Mesenchymal stem cell (in vitro differentiated cells and primary cell): Measurements from ENCODE around the gene PCBD1.

Source experiments
- DNase-seq: peaks from one replicate; pipeline ENCODE4 v3.0.0-alpha.2; 2013
- H2AFZ ChIP-seq: one replicate; pipeline ENCODE4 v1.6.1; 2013; ENCODE audit warnings: low read depth, mild to moderate bottlenecking, control low read depth, inconsistent platforms, low read length, moderate library complexity
- H2AK5ac ChIP-seq: 2 replicates; pipeline ENCODE4 v1.6.1; 2013; ENCODE audit warnings: low read length, moderate library complexity, mild to moderate bottlenecking, inconsistent platforms; ENCODE audit not compliant: severe bottlenecking
- H2BK120ac ChIP-seq: one replicate; pipeline ENCODE4 v1.6.1; 2013; ENCODE audit warnings: low read depth, mild to moderate bottlenecking, inconsistent platforms, low read length, moderate library complexity
- H2BK12ac ChIP-seq, 2 experiments: one replicate each; pipeline ENCODE4 v1.6.1; 2013; ENCODE audit warnings: inconsistent platforms in 2 of 2, low read length in 2 of 2, mild to moderate bottlenecking in 2 of 2, moderate library complexity in 2 of 2, control low read depth in 1 of 2
- H2BK15ac ChIP-seq: one replicate; pipeline ENCODE4 v1.6.1; 2013; ENCODE audit warnings: mild to moderate bottlenecking, low read depth, inconsistent platforms; ENCODE audit not compliant: poor library complexity, severe bottlenecking
- H2BK5ac ChIP-seq: 2 replicates; pipeline ENCODE4 v1.6.1; 2013; ENCODE audit warnings: low read depth, mild to moderate bottlenecking, low read length, control low read depth, inconsistent platforms; ENCODE audit not compliant: poor library complexity, severe bottlenecking
- H3K14ac ChIP-seq, 2 experiments: one replicate each; pipeline ENCODE4 v1.6.1; 2013; ENCODE audit warnings: inconsistent platforms in 2 of 2, low read length in 2 of 2, control low read depth in 1 of 2, mild to moderate bottlenecking in 1 of 2, moderate library complexity in 1 of 2
- H3K18ac ChIP-seq, 2 experiments: one replicate each; pipeline ENCODE4 v1.6.1; 2013; ENCODE audit warnings: inconsistent platforms in 2 of 2, low read length in 2 of 2, control low read depth in 1 of 2, low read depth in 1 of 2, mild to moderate bottlenecking in 1 of 2
- H3K23ac ChIP-seq, 2 experiments: one replicate each; pipeline ENCODE4 v1.6.1; 2013; ENCODE audit warnings: inconsistent platforms in 2 of 2, low read length in 2 of 2, mild to moderate bottlenecking in 2 of 2, moderate library complexity in 2 of 2, control low read depth in 1 of 2
- H3K27ac ChIP-seq: 2 replicates; pipeline ENCODE4 v1.5.1; 2013; ENCODE audit warnings: mild to moderate bottlenecking, moderate library complexity, low read length, control low read depth, inconsistent platforms; ENCODE audit not compliant: poor library complexity, severe bottlenecking
- H3K27me3 ChIP-seq, 2 experiments: 2 replicates each; pipeline versions ENCODE4 v1.6.1 to v1.7.0; 2013; ENCODE audit warnings: low read length in 2 of 2, mild to moderate bottlenecking in 2 of 2, moderate library complexity in 2 of 2, control low read depth in 1 of 2, inconsistent platforms in 1 of 2; ENCODE audit not compliant: control insufficient read depth in 1 of 2, insufficient read depth in 1 of 2
- H3K36me3 ChIP-seq, 2 experiments: 2 replicates each; pipeline versions ENCODE4 v1.6.1 to v1.7.0; 2013; ENCODE audit warnings: low read length in 2 of 2, control low read depth in 1 of 2, inconsistent platforms in 1 of 2, low read depth in 1 of 2, mild to moderate bottlenecking in 1 of 2; ENCODE audit not compliant: insufficient read depth in 2 of 2, control insufficient read depth in 1 of 2
- H3K4ac ChIP-seq, 2 experiments: one replicate each; pipeline ENCODE4 v1.6.1; 2013; ENCODE audit warnings: inconsistent platforms in 2 of 2, low read length in 2 of 2, mild to moderate bottlenecking in 2 of 2, moderate library complexity in 2 of 2, control low read depth in 1 of 2, low read depth in 1 of 2
- H3K4me1 ChIP-seq: 2 replicates; pipeline ENCODE4 v1.6.1; 2013; ENCODE audit warnings: low read depth, low read length, control low read depth; ENCODE audit not compliant: control insufficient read depth, insufficient read depth
- H3K4me2 ChIP-seq: 2 replicates; pipeline ENCODE4 v1.6.1; 2013; ENCODE audit warnings: low read length, mild to moderate bottlenecking, inconsistent platforms; ENCODE audit not compliant: poor library complexity, severe bottlenecking
- H3K4me3 ChIP-seq, 2 experiments: 2 replicates each; pipeline versions ENCODE4 v1.5.1 to v1.7.0; 2013; ENCODE audit warnings: low read length in 2 of 2, mild to moderate bottlenecking in 2 of 2, control low read depth in 1 of 2, low read depth in 1 of 2; ENCODE audit not compliant: insufficient read depth in 1 of 2
- H3K79me1 ChIP-seq: replicated peaks from 2 replicates; pipeline ENCODE4 v1.6.1; 2013; ENCODE audit warnings: mild to moderate bottlenecking, control low read depth, low read length, inconsistent platforms; ENCODE audit not compliant: poor library complexity, severe bottlenecking
- H3K9ac ChIP-seq: 2 replicates; pipeline ENCODE4 v1.7.0; 2013; ENCODE audit warnings: mild to moderate bottlenecking, low read length, moderate library complexity
- H3K9me3 ChIP-seq: 2 replicates; pipeline ENCODE4 v1.7.0; 2013; ENCODE audit warnings: mild to moderate bottlenecking, low read length; ENCODE audit not compliant: control insufficient read depth
- H4K8ac ChIP-seq: one replicate; pipeline ENCODE4 v1.6.1; 2013; ENCODE audit warnings: inconsistent platforms, mild to moderate bottlenecking, low read length, moderate library complexity
- H4K91ac ChIP-seq: one replicate; pipeline ENCODE4 v1.6.1; 2013; ENCODE audit warnings: mild to moderate bottlenecking, low read length, inconsistent platforms
- WGBS: methylation state at CpG from one replicate; pipeline ENCODE4 v1.1.7; 2013; ENCODE audit warnings: mixed read lengths; 5-methylcytosine and 5-hydroxymethylcytosine counted together

Gene PCBD1

GRCh38 chr10:70845816-70846215 lies 42.5 kb downstream of the PCBD1 start:
- 100% methylated on average over 1 of the region's 1 CpG for WGBS

GRCh38 chr10:70845256-70845655 lies 43.1 kb downstream of the PCBD1 start:
- Histone ChIP-seq H3K36me3 (peaks cover 5 to 17% of the 10 kb centered on the region in 2 experiments), H4K91ac (no peak overlapping the region), H3K27ac (no peak overlapping the region), H4K8ac (no peak overlapping the region), H2AK5ac (no peak overlapping the region), H3K79me1 (peaks cover 24% of the 10 kb centered on the region), H3K18ac (no peak overlapping the region), H3K14ac (no peak overlapping the region), H3K4ac (no peak overlapping the region), H3K4me3 (no peak overlapping the region), H2BK120ac (no peak overlapping the region), H3K9me3 (no peaks in the 10 kb centered on the region), H2BK15ac (no peak overlapping the region), H3K9ac (no peak overlapping the region), H2BK5ac (no peak overlapping the region), H2BK12ac (no peak overlapping the region), H2AFZ (no peak overlapping the region), H3K4me2 (no peak overlapping the region), H3K4me1 (peaks cover 3% of the 10 kb centered on the region), H3K23ac (peak overlapping the region in 1 of 2 experiments; percentile 69), H3K27me3 (no peaks in the 10 kb centered on the region)
- no peak for DNase-seq
- WGBS, result 57% methylated on average over 1 of the region's 2 CpGs

More at GRCh38 chr10:70845816-70846215, 42.5 kb downstream of the PCBD1 start:
- no peak overlapping the region for H2BK120ac ChIP-seq
- H3K27ac ChIP-seq, result no peak overlapping the region
- no peak overlapping the region for H2AFZ ChIP-seq
- H3K4ac ChIP-seq, result no peak overlapping the region
- no peak overlapping the region for H3K14ac ChIP-seq
- no peak overlapping the region for H3K23ac ChIP-seq
- H3K4me3 ChIP-seq, result no peak overlapping the region
- no peak overlapping the region for H4K91ac ChIP-seq
- DNase-seq, result no peak
- no peak overlapping the region for H3K9ac ChIP-seq
- no peak overlapping the region for H2BK12ac ChIP-seq
- H3K4me2 ChIP-seq, result no peak overlapping the region
- peaks cover 23% of the 10 kb centered on the region for H3K79me1 ChIP-seq
- peaks cover 5 to 17% of the 10 kb centered on the region in 2 experiments for H3K36me3 ChIP-seq
- no peak overlapping the region for H2BK15ac ChIP-seq
- no peak overlapping the region for H2AK5ac ChIP-seq
- H3K18ac ChIP-seq, result no peak overlapping the region
- no peak overlapping the region for H4K8ac ChIP-seq
- H3K4me1 ChIP-seq, result peaks cover 3% of the 10 kb centered on the region
- no peaks in the 10 kb centered on the region for H3K27me3 ChIP-seq
- H3K9me3 ChIP-seq, result no peaks in the 10 kb centered on the region
- no peak overlapping the region for H2BK5ac ChIP-seq

GRCh38 chr10:70843776-70844489 lies 44.4 kb downstream of the PCBD1 start:
- no peak overlapping the region for H4K8ac ChIP-seq
- no peaks in the 10 kb centered on the region for H3K9me3 ChIP-seq
- no peak for DNase-seq
- H2BK120ac ChIP-seq, result no peak overlapping the region
- H2BK15ac ChIP-seq, result no peak overlapping the region
- H3K27me3 ChIP-seq, result no peaks in the 10 kb centered on the region
- H3K18ac ChIP-seq, result no peak overlapping the region
- H3K4me2 ChIP-seq, result no peak overlapping the region
- H3K4me3 ChIP-seq, result no peak overlapping the region
- no peak overlapping the region for H2AK5ac ChIP-seq
- H3K27ac ChIP-seq, result no peak overlapping the region
- no peak overlapping the region for H3K14ac ChIP-seq
- H3K9ac ChIP-seq, result no peak overlapping the region
- H2BK5ac ChIP-seq, result no peak overlapping the region
- H2BK12ac ChIP-seq, result no peak overlapping the region
- WGBS, result no CpG with 5 or more reads among the region's 2 CpGs
- no peak overlapping the region for H3K4ac ChIP-seq
- H4K91ac ChIP-seq, result no peak overlapping the region
- H3K23ac ChIP-seq, result no peak overlapping the region
- peaks cover 27% of the 10 kb centered on the region for H3K79me1 ChIP-seq
- H3K4me1 ChIP-seq, result peaks cover 1% of the 10 kb centered on the region
- H3K36me3 ChIP-seq, result peaks cover 5 to 17% of the 10 kb centered on the region in 2 experiments
- H2AFZ ChIP-seq, result no peak overlapping the region

- Histone ChIP-seq H3K4me1 (peaks cover 1% of the 10 kb centered on the region), H4K8ac (no peak overlapping the region), H3K14ac (no peak overlapping the region), H2BK12ac (no peak overlapping the region), H2BK15ac (no peak overlapping the region), H2BK5ac (no peak overlapping the region), H3K9ac (no peak overlapping the region), H3K79me1 (peaks cover 29% of the 10 kb centered on the region), H3K4me2 (no peak overlapping the region), H3K9me3 (no peaks in the 10 kb centered on the region), H4K91ac (no peak overlapping the region), H3K4ac (no peak overlapping the region), H3K18ac (no peak overlapping the region), H3K27me3 (no peaks in the 10 kb centered on the region), H3K27ac (no peak overlapping the region), H2AFZ (no peak overlapping the region), H2BK120ac (no peak overlapping the region), H2AK5ac (no peak overlapping the region), H3K4me3 (no peak overlapping the region), H3K23ac (no peak overlapping the region), H3K36me3 (peaks cover 5 to 17% of the 10 kb centered on the region in 2 experiments)
- WGBS, result 93% methylated on average over 2 of the region's 2 CpGs
- DNase-seq, result no peak
Measured at GRCh38 chr10:70843333-70843732, 45.0 kb downstream of the PCBD1 start.
